A204.1 (cell line): ENCODE data around the gene CACNA1C.

Experiments used
- FAIRE-seq: peaks from 2 replicates; lab custom pipeline; 2012; peaks lifted over from hg19 to GRCh38; lab: Jason Lieb, UNC

The CACNA1C gene

DNA sequence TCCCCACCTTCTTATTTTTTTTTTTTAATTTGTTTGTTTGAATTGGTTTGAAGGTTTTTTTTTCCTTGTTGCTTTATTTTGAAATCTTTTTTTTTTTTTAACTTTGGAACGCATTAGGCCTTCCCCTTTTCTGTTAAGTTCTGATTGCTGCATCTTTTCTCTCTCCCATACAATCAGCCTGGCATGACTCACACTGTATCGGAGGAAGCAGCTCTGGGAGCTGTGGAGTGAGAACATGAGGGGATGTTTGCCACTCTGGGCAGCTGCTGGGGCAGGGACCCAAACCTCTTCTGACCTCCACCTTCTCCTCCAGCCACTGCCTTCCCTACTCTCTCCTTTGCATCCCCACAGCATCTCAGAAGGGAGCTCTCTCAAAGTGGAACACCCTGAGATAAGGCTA is 581.7 kb downstream of the CACNA1C start:
- no peak for FAIRE-seq

DNA sequence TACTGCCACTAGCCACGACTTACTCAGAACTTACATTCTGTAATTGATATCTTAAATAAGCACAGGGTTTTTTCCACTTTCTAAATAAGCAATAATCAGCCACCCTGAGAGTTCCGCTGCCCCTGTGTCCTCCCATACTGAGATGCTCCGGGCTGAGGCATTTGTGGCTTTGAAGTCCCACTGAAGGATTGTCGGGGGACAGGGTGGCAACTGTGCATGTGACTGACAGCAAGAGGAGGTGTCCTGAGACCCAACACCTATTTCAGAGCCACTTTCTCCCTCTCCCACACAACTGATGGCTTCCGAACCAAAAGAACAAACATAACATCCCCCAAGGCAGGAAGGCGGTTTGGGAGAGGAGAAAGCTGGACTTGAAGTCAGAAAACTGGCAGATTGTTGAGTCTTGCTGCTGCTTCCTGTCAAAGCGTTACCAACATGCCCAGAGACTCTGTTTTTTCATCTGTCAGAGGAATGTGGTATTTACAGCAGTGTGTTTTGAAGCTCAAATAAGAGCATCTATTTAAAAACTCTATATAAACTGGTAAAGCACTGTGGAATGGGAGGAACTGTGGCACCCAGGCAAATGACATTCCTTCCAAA is 584.1 kb downstream of the CACNA1C start:
- no peak for FAIRE-seq

DNA sequence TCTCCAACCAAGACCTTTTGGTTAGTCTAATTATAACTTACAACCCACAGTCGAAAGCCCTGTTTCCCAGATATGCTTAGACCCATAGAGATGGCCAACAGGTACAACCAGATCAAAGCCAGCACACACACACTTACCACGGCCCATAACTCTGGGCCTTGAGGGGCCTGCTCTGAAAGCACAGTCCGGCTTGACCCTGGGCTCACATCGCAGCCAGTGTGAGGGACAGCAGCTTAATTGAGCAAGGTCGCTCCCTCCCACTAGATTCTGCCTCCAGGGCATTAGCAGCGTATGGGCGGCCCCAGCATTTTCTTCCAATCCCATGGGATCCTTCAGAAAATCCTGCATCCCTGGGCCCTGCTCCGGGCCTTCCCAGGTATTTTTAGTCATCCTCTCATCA is 584.6 kb downstream of the CACNA1C start:
- FAIRE-seq: no peak

DNA sequence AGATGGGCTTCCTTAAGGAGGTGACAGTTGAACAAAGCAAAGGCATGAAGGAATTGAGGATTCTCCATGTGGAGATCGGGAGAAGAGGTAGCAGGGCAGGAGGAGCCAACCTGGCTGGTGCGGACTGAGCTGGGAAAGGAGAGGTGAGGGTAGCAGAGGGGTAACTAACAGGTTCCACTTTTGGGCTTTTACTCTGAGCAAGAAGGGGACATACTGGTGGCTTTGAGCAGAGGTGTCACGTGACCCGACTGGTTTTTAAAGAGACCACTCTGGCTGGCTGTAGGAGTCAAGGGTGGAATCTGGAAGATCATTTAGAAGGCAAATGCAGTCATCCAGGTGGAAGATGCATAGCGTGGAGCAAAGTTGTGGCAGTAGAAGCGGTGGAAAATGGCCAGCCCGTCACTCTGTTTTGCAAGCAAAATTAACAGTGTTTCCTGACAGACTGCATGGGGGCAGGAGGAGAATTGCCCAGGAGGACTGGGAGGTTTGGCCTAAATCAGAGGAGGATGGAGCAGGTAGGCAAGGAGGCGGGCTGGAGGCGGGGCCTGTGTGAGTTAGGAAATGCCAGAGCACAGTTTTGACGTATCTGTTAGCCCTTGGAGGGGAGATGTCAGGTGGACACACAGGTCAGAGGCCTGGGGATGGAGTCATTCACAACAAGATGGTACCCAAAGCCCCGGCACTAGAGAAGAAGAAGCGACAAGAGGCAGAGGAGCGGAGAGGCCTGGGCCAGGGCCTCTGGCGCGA is 585.7 kb downstream of the CACNA1C start:
- FAIRE-seq: no peak

DNA sequence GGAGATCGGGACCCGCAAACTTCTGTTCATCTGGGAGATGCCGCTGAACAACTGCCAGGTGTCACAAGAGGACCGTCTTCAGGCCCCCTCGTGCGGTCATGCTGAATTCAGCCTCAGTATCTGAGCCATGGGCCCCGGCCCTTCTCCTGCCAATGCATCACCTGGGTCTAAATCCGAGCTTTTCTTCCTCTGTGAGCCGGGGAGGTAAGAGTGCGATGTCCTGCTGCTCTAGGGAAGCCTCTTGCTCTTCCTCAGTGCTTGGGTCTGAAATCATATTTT is 586.2 kb downstream of the CACNA1C start:
- no peak for FAIRE-seq

DNA sequence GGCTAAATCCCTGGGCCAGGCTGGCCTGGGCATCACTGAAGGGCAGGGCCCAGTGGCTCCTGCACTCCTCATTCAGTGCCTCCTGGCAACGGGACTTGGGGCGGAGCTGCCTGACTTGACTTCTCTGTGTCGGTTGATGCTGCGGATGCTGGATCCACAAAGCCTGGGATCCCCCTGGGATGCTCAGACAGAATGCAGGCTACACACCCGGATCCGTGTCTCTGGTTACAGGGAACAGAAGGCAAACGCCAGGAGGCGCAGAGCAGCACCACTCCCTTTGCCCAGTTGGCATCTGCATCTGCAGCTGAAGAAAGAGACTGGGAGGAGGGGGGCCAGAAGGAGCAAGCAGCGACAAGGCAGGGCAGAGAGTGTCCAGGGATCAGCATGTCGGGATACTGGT is 587.5 kb downstream of the CACNA1C start:
- no peak for FAIRE-seq

DNA sequence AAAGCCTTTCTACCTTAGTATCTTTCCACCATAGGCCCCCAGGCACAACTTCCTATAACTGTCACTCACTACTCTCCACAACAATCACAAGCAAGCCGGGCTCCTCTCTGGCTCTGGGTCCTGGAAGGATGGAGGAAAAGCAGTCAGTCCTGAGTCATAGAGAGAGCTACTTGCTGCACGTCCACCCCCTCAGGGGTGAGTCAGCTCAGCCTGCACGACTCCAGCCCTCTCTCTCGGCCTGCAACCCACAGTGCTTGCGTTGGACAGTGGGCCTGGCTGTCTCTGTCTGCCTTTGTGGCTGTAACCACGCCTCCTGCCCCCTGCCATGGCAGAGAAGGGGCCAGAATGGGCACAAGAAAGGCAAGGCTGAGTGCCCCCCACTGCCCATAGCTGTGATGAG is 587.9 kb downstream of the CACNA1C start:
- FAIRE-seq: no peak

DNA sequence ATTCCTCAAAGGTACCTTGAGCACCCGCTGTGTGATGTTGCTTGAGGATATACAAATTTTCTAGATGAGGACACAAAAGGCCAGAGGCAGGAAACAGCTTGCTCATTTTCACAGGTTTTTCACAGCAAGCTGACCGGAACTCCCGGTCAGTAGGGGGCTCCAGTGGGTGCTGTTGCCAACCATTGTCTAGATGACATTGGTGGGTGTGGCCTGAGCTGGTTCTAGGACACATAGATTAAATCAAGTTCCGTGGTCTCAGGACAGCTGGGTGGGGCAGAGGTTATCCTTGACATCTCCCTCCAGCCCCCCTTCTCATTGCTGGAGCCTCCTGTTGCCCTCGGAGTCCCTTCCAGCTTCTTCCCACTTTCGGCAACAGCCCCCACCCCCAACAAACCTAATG is 588.4 kb downstream of the CACNA1C start:
- no peak for FAIRE-seq

DNA sequence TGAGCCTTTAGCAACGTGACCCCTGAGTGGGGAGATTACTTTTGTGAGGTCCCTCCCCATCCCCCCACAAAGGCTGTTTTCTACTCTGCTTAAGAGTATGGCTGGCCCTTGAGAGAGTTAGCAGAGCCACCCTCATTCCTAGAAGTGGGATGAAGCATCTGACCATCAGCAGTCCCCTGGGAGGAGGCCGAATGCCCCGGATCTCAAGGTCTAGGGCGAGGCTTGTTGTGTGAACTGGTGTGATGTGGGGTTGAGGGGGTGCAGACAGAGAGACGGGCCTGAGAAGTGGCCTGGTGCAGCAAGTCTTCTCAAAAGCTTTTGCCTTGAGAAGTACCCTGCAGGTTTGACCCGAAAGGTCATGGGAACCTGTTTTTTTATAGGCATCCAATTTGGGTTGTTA is 589.0 kb downstream of the CACNA1C start:
- FAIRE-seq: no peak

DNA sequence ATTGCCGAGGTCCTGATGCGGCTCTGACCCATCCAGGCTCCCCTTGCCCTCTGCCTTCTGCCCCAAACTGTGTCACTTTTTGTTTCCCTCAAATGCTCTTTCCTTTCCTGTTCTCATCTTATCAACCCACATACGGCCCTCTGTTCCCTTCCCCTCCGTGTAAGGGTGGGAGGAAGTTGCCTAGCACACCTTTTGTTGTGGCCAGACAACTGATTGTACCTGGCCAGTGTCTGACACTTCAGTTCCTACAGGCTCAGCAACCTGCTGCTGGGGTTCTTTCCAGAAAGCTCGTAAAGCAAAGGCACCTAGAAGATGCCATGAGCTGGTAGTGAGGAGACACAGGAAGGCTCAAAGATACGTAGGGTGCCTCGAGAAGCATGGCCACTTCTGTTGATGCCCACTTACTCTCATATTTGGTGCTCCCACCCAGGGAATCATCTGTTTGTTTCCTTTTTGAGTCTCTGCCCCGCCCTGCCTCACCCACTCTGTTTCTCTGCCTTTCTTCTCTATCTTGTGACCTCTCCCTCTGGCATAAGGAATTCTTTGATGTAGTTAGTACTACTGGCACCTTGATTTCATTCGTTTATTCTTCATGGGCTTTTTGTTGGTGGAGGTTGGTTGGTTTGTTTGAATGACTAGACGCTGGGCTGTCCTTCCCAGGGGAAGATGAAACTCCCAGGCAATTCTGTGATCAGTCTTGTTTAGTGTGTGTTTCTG is 589.5 kb downstream of the CACNA1C start:
- FAIRE-seq: no peak

DNA sequence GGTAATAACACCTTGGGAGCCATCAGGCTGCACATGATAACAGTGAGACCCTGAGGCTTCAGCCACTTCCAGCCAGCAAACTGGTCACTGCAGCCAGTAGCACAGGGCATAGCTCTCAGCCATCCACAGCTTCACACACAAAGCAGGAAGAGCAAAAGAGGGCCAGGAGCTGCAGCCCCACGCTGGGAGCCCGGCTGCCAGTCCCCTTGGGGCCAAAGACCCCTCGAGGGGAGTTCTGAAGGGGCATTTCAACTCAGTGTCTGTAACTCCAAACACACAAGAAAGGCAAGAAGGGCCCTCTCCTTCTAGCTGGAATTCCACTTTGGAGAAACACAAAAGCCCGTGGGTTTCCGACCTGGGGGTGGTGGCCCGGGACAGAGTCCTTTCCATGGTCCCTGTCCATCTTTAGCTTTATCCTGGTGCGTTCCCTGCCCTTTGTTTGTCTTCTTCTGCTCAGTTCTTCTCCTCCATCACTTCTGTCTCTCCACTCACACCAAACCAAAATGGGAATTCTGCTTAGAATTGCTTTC is 590.2 kb downstream of the CACNA1C start:
- FAIRE-seq: no peak

DNA sequence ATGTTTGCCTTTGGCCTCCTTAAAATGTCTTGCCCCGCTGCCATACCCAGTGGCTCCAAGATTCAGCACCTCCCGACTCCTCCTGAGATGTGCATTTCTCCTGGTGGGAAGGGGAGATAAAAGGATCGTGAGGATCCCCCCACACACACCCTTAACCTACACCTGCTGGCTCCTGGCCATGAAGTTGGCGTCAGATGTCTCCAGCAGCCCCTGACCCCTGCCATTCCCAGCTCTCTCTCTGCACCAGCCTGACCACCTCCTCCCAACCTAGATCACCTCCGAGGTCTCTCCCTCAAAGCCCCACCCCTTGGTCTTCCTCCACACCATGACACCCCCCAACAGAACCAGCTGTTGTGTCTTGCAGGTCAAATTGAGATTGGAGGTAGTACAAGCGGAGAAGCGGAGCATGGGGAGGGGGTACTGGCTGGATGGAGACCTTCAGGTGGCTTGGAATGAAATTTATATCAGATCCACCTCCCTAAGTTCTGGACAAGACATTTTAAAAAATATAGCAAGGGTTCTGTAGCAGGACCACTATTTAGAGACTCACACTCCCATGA is 590.9 kb downstream of the CACNA1C start:
- no peak for FAIRE-seq

DNA sequence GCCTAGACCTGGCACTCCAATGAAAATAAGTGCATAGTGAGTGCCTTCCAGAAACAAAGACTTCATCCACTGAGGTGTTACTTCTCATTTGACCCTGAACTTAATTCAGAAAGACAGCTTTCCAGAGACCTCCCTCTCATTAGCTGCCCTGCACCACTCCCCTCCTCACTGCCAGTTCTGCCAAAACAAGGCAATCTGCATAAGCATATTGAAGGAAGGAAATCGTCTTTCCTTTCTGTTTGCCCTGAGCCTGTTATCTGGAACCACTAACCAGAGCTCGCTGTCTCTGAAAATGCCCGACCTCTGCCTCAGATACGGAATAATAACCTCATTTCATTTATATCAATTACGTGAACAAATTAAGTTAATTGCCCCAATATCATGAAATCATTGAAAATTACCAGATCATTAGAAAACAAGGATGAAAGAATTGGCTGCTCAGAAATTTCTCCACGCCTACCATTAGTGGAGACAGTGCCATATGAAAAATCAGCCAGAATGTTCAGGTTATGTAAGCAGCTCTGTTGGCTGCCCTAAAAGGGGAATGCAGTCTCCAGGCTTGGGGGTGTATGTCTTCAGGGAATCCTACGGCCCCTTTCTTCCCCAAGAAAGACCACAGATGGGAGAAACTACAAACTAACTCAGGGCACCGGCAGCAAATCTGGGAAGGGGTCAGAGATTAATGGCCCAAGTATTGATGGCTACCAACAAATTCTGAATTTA is 592.1 kb downstream of the CACNA1C start:
- no peak for FAIRE-seq

DNA sequence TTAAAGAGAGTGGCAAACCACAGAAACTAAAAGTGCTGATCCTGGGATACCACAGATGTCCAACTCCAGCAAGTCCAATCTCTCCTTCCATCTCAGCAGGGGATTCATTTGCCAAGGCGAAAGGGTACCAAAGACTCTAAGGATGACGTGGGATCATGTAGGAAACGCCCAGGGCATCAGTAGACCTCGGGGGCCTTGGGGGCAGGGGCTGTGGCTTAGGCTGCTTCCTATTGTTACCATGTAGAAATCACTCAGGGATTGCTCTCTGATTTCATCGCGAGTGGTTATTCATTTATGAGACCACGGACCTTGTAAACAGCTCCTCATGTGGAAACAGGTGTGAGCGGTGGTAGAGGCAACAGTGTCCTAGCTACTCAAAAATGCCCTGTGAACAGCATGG is 592.7 kb downstream of the CACNA1C start:
- no peak for FAIRE-seq

DNA sequence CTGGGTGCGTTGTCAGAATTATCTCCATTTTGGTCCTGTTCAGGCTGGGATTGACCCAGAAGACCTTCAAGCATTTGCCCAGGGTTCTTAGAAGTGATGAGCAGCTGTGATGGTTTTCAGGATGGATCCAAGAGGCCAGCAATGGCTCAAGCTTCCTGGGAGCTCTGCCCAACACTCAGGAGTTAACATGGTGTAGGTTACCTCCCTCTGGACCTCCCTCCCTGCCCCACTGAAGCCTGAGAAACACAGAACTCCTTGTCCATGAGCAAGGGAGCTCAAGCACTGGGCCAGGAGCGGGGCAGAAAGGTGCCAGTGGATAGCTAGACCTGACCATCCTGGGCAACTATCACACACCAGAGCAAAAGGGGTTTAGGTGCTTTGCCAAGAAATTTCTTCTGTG is 593.6 kb downstream of the CACNA1C start:
- FAIRE-seq: no peak

DNA sequence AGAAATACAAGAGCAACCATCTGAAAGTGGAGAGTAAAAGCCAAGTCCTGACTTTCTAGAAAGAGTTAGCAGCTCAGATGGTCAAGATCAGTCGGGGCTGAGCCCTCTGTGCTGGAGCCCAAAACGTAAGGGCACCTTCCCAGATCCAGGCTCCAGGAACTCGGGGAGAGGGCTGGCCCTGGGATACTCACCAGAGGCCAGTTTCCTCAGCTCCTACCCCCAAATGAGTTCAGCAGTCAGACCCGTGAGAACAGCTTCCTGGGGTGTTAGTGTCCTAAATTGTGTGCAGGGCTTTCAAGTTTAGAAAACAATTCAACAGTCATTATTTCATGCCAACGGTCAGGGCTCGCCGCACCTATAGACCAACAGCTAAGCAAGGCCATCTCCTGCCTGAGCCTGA is 594.4 kb downstream of the CACNA1C start:
- FAIRE-seq: no peak

DNA sequence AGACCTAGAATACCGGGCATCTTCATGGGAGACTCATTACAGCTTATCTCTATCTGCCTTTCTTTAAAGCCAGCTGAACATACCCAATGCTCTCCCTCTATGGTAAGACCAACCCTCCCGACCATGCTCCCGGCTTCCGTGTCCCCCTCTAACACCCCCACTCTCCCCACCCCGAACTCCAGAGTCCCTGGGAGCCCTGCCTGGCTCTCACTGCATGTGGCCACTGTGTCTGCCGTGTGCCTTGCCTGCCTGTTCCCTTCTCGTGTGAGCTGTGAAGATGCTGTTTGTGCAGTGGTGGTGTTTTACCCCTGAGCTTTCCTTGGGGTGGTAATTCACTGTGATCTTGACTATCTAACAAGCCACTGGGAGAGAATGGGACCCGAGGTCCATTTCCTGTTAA is 595.6 kb downstream of the CACNA1C start:
- no peak for FAIRE-seq

DNA sequence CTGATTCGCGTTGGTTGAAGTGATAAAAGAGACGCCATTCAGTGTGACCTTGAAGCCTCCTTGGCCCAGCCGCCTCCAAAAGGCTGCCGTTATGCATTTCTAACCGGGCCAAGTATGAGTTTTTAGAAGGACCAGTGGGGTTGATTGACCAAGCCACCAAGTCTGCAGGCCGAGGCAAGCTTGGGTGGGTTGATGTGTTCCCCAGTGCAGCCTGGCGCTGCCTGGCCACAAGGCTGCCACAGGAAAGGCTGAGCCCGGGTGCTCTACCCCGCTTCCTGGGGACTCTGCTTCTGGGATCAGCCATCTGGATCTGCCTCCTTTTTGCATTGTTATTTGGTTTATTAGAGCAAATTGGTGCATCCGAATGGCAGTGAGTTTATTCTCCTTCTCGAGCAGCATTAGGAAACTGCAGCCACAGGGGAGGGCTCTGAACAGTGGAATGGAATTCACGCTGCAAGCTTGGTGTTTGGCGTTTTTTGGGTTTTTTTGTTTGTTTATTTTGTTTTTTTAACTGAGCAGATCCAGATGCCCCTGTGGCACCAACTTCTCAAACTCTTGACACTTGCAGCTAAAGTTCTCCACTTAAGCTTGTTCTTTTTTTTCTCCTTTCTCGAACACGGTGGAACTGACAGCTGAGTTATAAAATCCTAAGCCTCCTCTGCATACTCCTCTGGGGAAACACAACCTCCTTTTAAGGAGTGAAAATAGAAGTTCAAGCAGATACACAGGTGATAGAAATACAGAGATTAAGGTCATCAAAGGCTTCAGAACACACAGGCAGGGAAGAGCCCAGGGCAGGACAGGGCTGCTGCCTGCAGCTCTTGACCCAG is 596.6 kb downstream of the CACNA1C start:
- FAIRE-seq: no peak

DNA sequence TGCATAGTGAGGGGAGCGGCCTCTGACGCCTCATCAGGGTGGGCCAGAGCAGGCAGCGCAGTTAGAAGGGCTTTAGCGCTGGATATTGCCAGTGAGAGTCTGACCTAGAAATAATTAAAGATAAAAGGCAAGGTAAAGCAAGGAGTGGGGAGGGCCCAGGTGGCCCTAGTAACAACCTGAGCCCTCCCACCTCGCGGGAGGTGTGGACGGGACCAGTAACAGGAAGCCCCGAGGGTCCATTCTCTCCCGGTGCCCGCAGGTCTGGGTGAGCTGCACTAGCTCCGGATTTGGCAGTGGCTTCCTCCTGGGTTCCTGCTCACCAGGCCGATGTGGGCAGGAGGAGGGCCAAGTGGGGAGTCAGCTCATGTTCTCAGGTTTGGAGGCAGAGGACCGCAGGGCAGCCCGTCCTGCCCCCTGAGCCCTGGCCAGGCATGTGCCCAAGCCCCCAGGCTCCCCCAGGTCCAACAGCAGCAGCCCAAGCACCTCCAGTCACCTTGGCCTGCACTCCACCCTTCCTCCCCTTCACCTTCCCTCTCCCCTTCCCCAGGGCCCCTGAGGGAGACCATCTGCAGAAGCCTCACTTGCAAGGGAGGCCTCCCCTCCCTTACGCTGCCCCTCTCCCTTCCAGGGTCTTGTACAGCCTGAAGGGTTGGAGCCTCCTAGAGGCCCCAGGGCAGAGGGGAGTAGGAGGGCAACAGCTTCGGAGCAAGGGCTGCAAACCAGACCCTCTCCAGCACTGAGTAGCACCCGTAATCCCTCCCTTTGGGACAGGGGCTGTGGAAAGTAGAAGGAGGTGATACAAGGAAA is 597.7 kb downstream of the CACNA1C start:
- no peak for FAIRE-seq

DNA sequence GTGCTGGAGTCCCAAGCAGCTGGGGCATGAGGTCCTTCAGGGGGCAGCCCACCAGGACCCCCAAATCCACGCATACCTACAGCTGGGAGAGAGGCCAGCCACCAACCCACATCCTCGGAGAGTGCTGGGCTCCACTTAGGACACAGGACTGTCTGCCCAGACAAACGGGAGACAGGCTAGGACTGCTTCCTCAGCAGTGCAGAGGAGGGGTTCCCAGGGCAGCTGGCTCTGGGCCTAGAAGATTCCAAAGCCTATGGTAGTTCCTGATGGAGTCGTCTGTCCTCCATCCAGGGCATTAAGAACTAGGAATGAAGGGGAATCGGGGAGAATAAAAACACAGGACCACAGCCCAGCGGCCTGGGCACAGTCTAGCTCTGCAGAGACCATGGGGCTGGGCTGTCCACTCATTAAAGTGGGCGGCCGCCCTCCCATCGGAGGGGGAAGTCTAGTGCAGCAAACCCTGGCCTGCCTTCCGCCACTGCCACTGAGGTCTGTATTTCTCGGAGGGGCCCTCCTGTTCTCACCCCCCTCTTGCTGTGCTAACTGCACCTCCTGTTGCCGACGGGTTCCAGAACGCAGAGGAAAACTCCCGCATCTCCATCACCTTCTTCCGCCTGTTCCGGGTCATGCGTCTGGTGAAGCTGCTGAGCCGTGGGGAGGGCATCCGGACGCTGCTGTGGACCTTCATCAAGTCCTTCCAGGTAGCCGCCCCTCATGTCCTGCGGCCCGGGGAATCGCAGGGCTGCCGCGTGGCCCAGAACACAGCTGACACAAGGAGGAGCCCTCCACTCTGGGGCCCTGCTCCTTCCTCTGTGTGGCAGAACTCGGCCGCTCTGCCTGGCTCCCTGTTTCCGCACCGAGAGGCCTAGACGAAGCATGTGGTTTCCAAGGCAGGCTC is 598.5 kb downstream of the CACNA1C start:
- FAIRE-seq: no peak
